ENCODE results near the gene MYO3B. TPM values are rescaled to one million over a fixed set of nuclear protein-coding genes. Genes with fewer than 3 reads are reported as not detected.

MYO3B gene
- total RNA-seq (not detected in 2 replicates), polyA plus RNA-seq (0.03 TPM in 1 of 2 replicates, not detected in the other), polyA minus RNA-seq (0.04 TPM in 1 of 2 replicates, not detected in the other), Bru-seq, nascent RNA (percentile 9 among the genes with signal in this experiment), BruChase-seq, experiment 1, labeled RNA remaining after a 6-hour chase (percentile 3 among the genes with signal in this experiment), BruChase-seq, experiment 2, labeled RNA remaining after a 2-hour chase (percentile 2 among the genes with signal in this experiment)
- polyA plus RNA-seq (2011; cell fraction: cytosol; rRNA removed): not detected in 2 replicates
- polyA plus RNA-seq (2011; cell fraction: nucleus; rRNA removed): not detected in 2 replicates
- not detected in 2 replicates for polyA plus RNA-seq (2012)
- polyA minus RNA-seq (2011; cell fraction: cytosol; rRNA and poly(A)+ RNA removed): not detected
- polyA minus RNA-seq (2011; cell fraction: nucleus; rRNA and poly(A)+ RNA removed): 0.05 TPM in 1 of 2 replicates, not detected in the other
- long read RNA-seq, partial matches to known transcripts: 0 of 1 reads
- long read RNA-seq, other reads (novel, unspliced or antisense): 1 of 1 reads

- FAIRE-seq: peak; percentile 26
- no peak for DNase-seq (ENCODE audit: low read depth, low spot score)
- no TSS peak for BruUV-seq (replicated peaks)
- Histone ChIP-seq H3K9me3 (replicated peaks; ENCODE audit: control insufficient read depth, insufficient read depth, low read length) (no peaks in the 10 kb centered on the region), H3K9ac (replicated peaks; ENCODE audit: extremely low read depth, insufficient read depth, low read length) (no peak within 1 kb of the TSS), H3K4me2 (ENCODE audit: insufficient read depth, low read length) (no peak within 1 kb of the TSS), H4K20me1 (replicated peaks; ENCODE audit: control insufficient read depth, extremely low read depth, insufficient read depth, low read length) (no peaks in the 10 kb centered on the region), H3K27ac (ENCODE audit: insufficient read depth, low read depth, low read length) (no peak within 1 kb of the TSS), H3K27me3 (ENCODE audit: control insufficient read depth in 2 of 2, insufficient read depth in 2 of 2, low read length in 2 of 2) (no peaks in the 10 kb centered on the region), H3K9me1 (replicated peaks; ENCODE audit: control insufficient read depth, extremely low read depth, insufficient read depth, low read length) (no peaks in the 10 kb centered on the region), H2AFZ (ENCODE audit: low read depth, low read length) (no peak within 1 kb of the TSS), H3K4me3 (replicated peaks in 1 of 3; ENCODE audit: insufficient read depth in 1 of 3, low read depth in 1 of 3, low read length in 3 of 3) (no peak within 1 kb of the TSS), H3K4me1 (ENCODE audit: control insufficient read depth, extremely low read depth, insufficient read depth, low read length) (no peaks in the 10 kb centered on the region), H3K36me3 (ENCODE audit: control insufficient read depth in 2 of 2, extremely low read depth in 1 of 2, insufficient read depth in 2 of 2, low read length in 2 of 2) (no peaks in the 10 kb centered on the region), H3K79me2 (ENCODE audit: control insufficient read depth, insufficient read depth, low read length) (no peaks in the 10 kb centered on the region)
- TF ChIP-seq GATA2 (IDR thresholded peaks at IDR 0.05; ENCODE audit: insufficient read depth, insufficient read length, low read depth, low read length): no peak
- TF ChIP-seq MAX (IDR thresholded peaks at IDR 0.05; ENCODE audit: insufficient read depth, insufficient read length): no peak
- TF ChIP-seq POLR2A (IDR thresholded peaks at IDR 0.05; ENCODE audit: low read depth, low read length): no peak
- no peak for TF ChIP-seq POLR2AphosphoS5 (IDR thresholded peaks at IDR 0.05; ENCODE audit: insufficient read depth, low read depth, low read length)
- no peak for TF ChIP-seq MYC (IDR thresholded peaks at IDR 0.05; ENCODE audit: low read depth, low read length)
- TF ChIP-seq JUN (IDR thresholded peaks at IDR 0.05; ENCODE audit: borderline replicate concordance, insufficient read depth, insufficient read length, low read depth): no peak
- TF ChIP-seq, protein P1, sequence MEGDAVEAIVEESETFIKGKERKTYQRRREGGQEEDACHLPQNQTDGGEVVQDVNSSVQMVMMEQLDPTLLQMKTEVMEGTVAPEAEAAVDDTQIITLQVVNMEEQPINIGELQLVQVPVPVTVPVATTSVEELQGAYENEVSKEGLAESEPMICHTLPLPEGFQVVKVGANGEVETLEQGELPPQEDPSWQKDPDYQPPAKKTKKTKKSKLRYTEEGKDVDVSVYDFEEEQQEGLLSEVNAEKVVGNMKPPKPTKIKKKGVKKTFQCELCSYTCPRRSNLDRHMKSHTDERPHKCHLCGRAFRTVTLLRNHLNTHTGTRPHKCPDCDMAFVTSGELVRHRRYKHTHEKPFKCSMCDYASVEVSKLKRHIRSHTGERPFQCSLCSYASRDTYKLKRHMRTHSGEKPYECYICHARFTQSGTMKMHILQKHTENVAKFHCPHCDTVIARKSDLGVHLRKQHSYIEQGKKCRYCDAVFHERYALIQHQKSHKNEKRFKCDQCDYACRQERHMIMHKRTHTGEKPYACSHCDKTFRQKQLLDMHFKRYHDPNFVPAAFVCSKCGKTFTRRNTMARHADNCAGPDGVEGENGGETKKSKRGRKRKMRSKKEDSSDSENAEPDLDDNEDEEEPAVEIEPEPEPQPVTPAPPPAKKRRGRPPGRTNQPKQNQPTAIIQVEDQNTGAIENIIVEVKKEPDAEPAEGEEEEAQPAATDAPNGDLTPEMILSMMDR (IDR thresholded peaks at IDR 0.05; ENCODE audit: extremely low read depth in 1 of 2, insufficient read depth in 1 of 2, low read depth in 1 of 2, low read length in 2 of 2): no peak
- intact Hi-C loops (cut with micrococcal nuclease) (no loop called here), dilution Hi-C loops (cut with MboI; ENCODE audit: extremely low pct_ligation_motif_present, low sequenced_read_pairs) (no loop called here)
- ChIA-PET POLR2A (no interaction called here), CTCF (interaction anchor here (3.0 kb wide), 1 partner anchor 23 kb away, joined by 8 read pairs; no protein-coding TSS in a partner anchor)
Measured at GRCh38 chr2:170177950-170178781, at the start of gene MYO3B. TSS of gene MYO3B (plus strand) at chr2:170178147. CDS start at chr2:170178288, 141 bp downstream.
